Mucosa of descending colon (tissue), 3 donors: Measurements from ENCODE around the gene MARCOL. TPM values are rescaled to one million over a fixed set of nuclear protein-coding genes. Genes with fewer than 3 reads are reported as not detected.
"Not testable (repeated sequence)": the region's sequence is repeated elsewhere in the genome, so short reads cannot be mapped to it uniquely, and the experiment has no call there.

ENCODE experiments used
- ATAC-seq: fragments of 200-7000 bp; cut with Tn5 transposase; one replicate; pipeline ENCODE4 v1.9.1; 2020; ENCODE audit warnings: mild to moderate bottlenecking, moderate library complexity
- DNase-seq, 3 donors: peaks; one replicate each; pipeline ENCODE4 v3.0.0-alpha.2; 2020
- H3K36me3 ChIP-seq: fragments of 200-600 bp; one replicate; pipeline ENCODE4 v1.8.0; 2021; ENCODE audit warnings: low read depth, mild to moderate bottlenecking
- H3K4me1 ChIP-seq: fragments of 200-600 bp; one replicate; pipeline ENCODE4 v1.8.0; 2021; ENCODE audit warnings: low read depth, mild to moderate bottlenecking
- H3K4me3 ChIP-seq: fragments of 200-600 bp; one replicate; pipeline ENCODE4 v1.8.0; 2021; ENCODE audit warnings: mild to moderate bottlenecking
- H3K9me3 ChIP-seq: fragments of 200-600 bp; one replicate; pipeline ENCODE4 v1.8.0; 2021; ENCODE audit warnings: mild to moderate bottlenecking
- CTCF ChIP-seq: fragments of 200-600 bp; IDR thresholded peaks from one replicate; pipeline ENCODE4 v1.8.0; 2022; ENCODE audit warnings: antibody characterized with exemption, mild to moderate bottlenecking
- intact Hi-C, 2 donors: fragments of 100-400 bp; cut with DNase I in 1 of 2; cut with micrococcal nuclease in 1 of 2; formaldehyde crosslinking; loops; one replicate each; pipeline versions ENCODE4 v1.11.0 to v1.11.1; 2022; cut with DNase I, micrococcal nuclease
- total RNA-seq, 3 donors: library from RNA; stranded (reverse); fragmentation: NEBNext Ultra II Directional in 2 of 3; extraction: Animal tissue kit (Norgen Biotek cat#: 25700) in 2 of 3; gene quantifications; one replicate each; pipeline versions ENCODE4 v1.2.1 to v1.2.4, GENCODE V29; 2021 to 2023
- donor health status: DM: no; HTN: no; CAD: no; lungs with moderate emphysema.
- donor health status: DM: no; HTN: no; CAD: no.
- donor health status: DM: no; HTN: yes; CAD: no.

MARCOL gene
- total RNA-seq, 3 donors from 2014 or later: 0.82 TPM; not detected in 2

- ATAC-seq: no peak
Observed at GRCh38 chr5:148267962-148268361, 29.6 kb downstream of the MARCOL start.

GRCh38 chr5:148268566-148268965 is 30.2 kb downstream of the MARCOL start, which contains the start of gene SPINK13:
Gene SPINK13 (plus strand): TSS chr5:148268794. CDS start chr5:148270073, 1,279 bp downstream.
- TF ChIP-seq CTCF: no peak
- Histone ChIP-seq H3K9me3 (peaks cover 4% of the 10 kb centered on the region), H3K4me1 (no peaks in the 10 kb centered on the region), H3K36me3 (no peaks in the 10 kb centered on the region), H3K4me3 (no peak within 1 kb of the TSS)
- ATAC-seq: no peak
- DNase-seq: no peak
- intact Hi-C loops: no loop called here

More at GRCh38 chr5:148267962-148268361, 29.6 kb downstream of the MARCOL start:
- no peak overlapping the region for H3K4me3 ChIP-seq
- no peak for DNase-seq
- no peaks in the 10 kb centered on the region for H3K36me3 ChIP-seq
- intact Hi-C loops: no loop called here
- H3K4me1 ChIP-seq: no peaks in the 10 kb centered on the region
- H3K9me3 ChIP-seq: peaks cover 4% of the 10 kb centered on the region
- no peak for TF ChIP-seq CTCF

GRCh38 chr5:148275129-148275528 is 36.8 kb downstream of the MARCOL start:
- intact Hi-C loops, ATAC-seq, H3K36me3 ChIP-seq, H3K4me3 ChIP-seq, DNase-seq, H3K4me1 ChIP-seq, H3K9me3 ChIP-seq: not testable (repeated sequence)

GRCh38 chr5:148280893-148281292 is 42.6 kb downstream of the MARCOL start:
- DNase-seq, H3K4me3 ChIP-seq, ATAC-seq, H3K4me1 ChIP-seq, intact Hi-C loops, H3K36me3 ChIP-seq, H3K9me3 ChIP-seq: not testable (repeated sequence)

- intact Hi-C loops, ATAC-seq, H3K9me3 ChIP-seq, H3K4me1 ChIP-seq, H3K4me3 ChIP-seq, H3K36me3 ChIP-seq, DNase-seq: not testable (repeated sequence)
Observed at GRCh38 chr5:148281336-148281735, 43.0 kb downstream of the MARCOL start.

- DNase-seq: peak in 1 of 3 donors; percentile 3
- Histone ChIP-seq H3K4me1 (no peaks in the 10 kb centered on the region), H3K4me3 (no peak overlapping the region), H3K36me3 (no peaks in the 10 kb centered on the region), H3K9me3 (no peaks in the 10 kb centered on the region)
- intact Hi-C loops: no loop called here
- TF ChIP-seq CTCF: no peak
- peak; percentile 42 for ATAC-seq
Observed at GRCh38 chr5:148290271-148291195, 52.2 kb downstream of the MARCOL start.

Other genes starting within 250 kb of the MARCOL start
- 10 to 100 TPM in 1 of 3 donors, 1 to 10 TPM in 2; 2.8 to 11.0 (median 6.2) TPM for gene SPINK5, start 174.5 kb upstream of the MARCOL start, total RNA-seq
- gene SPINK14, start 70.0 kb upstream of the MARCOL start, total RNA-seq: not detected
- 1 to 10 TPM in 1 of 3 donors, not detected in 2; 3.0 TPM for gene SPINK6, start 35.5 kb upstream of the MARCOL start, total RNA-seq
- not detected for gene SPINK13, start 30.3 kb downstream of the MARCOL start, total RNA-seq
- gene SPINK7, start 73.9 kb downstream of the MARCOL start, total RNA-seq: not detected
- gene SPINK9, start 97.0 kb downstream of the MARCOL start, total RNA-seq: not detected
- gene FBXO38, start 145.4 kb downstream of the MARCOL start, total RNA-seq: 10 to 100 TPM; 46.5 to 48.0 (median 46.9) TPM